GM18907 (cell line): Measurements from ENCODE around the gene HMGB4.

Source experiments
- ATAC-seq: cut with Tn5 transposase; IDR thresholded peaks from one replicate; pipeline ENCODE4 v1.9.1; 2021; ENCODE audit warnings: mild to moderate bottlenecking, moderate library complexity; ENCODE audit not compliant: unreplicated experiment

HMGB4 gene

GRCh38 chr1:33895976-33896375 lies 32.1 kb downstream of the HMGB4 start:
- no peak for ATAC-seq

GRCh38 chr1:33897092-33897725 lies 33.3 kb downstream of the HMGB4 start:
- ATAC-seq: no peak

GRCh38 chr1:33898406-33898805 lies 34.5 kb downstream of the HMGB4 start:
- no peak for ATAC-seq

- no peak for ATAC-seq
These were observed 35.0 kb downstream of the HMGB4 start for GRCh38 chr1:33898881-33899280.

GRCh38 chr1:33899746-33900145 lies 35.9 kb downstream of the HMGB4 start:
- no peak for ATAC-seq

- peak; percentile 82 for ATAC-seq
These were observed 38.8 kb downstream of the HMGB4 start for GRCh38 chr1:33902486-33903209.

GRCh38 chr1:33903210-33903589 lies 39.3 kb downstream of the HMGB4 start:
- ATAC-seq: peak; percentile 71

- no peak for ATAC-seq
These were observed 41.4 kb downstream of the HMGB4 start for GRCh38 chr1:33905241-33905640.

GRCh38 chr1:33906156-33906555 lies 42.3 kb downstream of the HMGB4 start:
- ATAC-seq: no peak

- no peak for ATAC-seq
These were observed 44.6 kb downstream of the HMGB4 start for GRCh38 chr1:33908324-33908956.
